HEK293 (cell line): Measurements from ENCODE around the gene NOB1.
A peak's percentile ranks its signal among the peaks of the same experiment; 100 is the strongest.

Experiments
- CTCF ChIA-PET: fragments of 350-600 bp; formaldehyde crosslinking; extraction: SDS; loops from one replicate; lab custom pipeline; 2021; ENCODE audit warnings: antibody characterized with exemption; lab: Yijun Ruan, JAX
- POLR2A ChIA-PET: fragments of 300-600 bp; formaldehyde crosslinking; extraction: SDS; loops from one replicate; lab custom pipeline; 2020; ENCODE audit warnings: antibody characterized with exemption, inconsistent platforms; lab: Yijun Ruan, JAX
- H3K27ac ChIP-seq: fragments of 200-500 bp; sonication (Bioruptor generic); 2 replicates; pipeline ENCODE4 v1.5.1; 2014; ENCODE audit warnings: low read depth, low read length, control low read depth, inconsistent platforms; ENCODE audit errors: extremely low read depth
- H3K36me3 ChIP-seq, 2 experiments: fragments of 200-500 bp in 1 of 2; sonication (Bioruptor generic) in 1 of 2; 1 replicate in 1 of 2; 2 replicates in 1 of 2; pipeline ENCODE4 v1.5.1; 2014 to 2017; ENCODE audit warnings: inconsistent platforms in 2 of 2, low read length in 2 of 2; ENCODE audit not compliant: control insufficient read depth in 2 of 2, insufficient read depth in 1 of 2
- H3K4me1 ChIP-seq: fragments of 200-500 bp; sonication (Bioruptor generic); 2 replicates; pipeline ENCODE4 v1.5.1; 2014; ENCODE audit warnings: mild to moderate bottlenecking, low read length, inconsistent platforms; ENCODE audit not compliant: control insufficient read depth, insufficient read depth
- H3K4me3 ChIP-seq: 2 replicates; pipeline ENCODE4 v1.5.1; 2011; ENCODE audit warnings: low read depth, mild to moderate bottlenecking, control low read depth, low read length, moderate library complexity
- H3K9me3 ChIP-seq: fragments of 200-500 bp; sonication (Bioruptor generic); 2 replicates; pipeline ENCODE4 v1.5.1; 2014; ENCODE audit warnings: low read depth, low read length, inconsistent platforms; ENCODE audit not compliant: control insufficient read depth, insufficient read depth
- BCL11A ChIP-seq: fragments of 450-650 bp; formaldehyde crosslinking; IDR thresholded peaks from 2 replicates; pipeline ENCODE4 v1.5.1; 2016; ENCODE audit warnings: low read depth, missing biosample characterization, missing genetic modification characterization
- EGR2 ChIP-seq: fragments of 450-650 bp; formaldehyde crosslinking; IDR thresholded peaks from 2 replicates; pipeline ENCODE4 v1.5.1; 2016; ENCODE audit warnings: low read depth, missing biosample characterization, missing genetic modification characterization
- FEZF1 ChIP-seq: fragments of 450-650 bp; formaldehyde crosslinking; IDR thresholded peaks from 2 replicates; pipeline ENCODE4 v1.5.1; 2016; ENCODE audit warnings: missing biosample characterization, missing genetic modification characterization
- GLIS2 ChIP-seq: fragments of 450-650 bp; formaldehyde crosslinking; IDR thresholded peaks from 2 replicates; pipeline ENCODE4 v1.5.1; 2016; ENCODE audit warnings: missing biosample characterization, missing genetic modification characterization
- HOXA7 ChIP-seq: sonication (generic); formaldehyde crosslinking; IDR thresholded peaks from 2 replicates; pipeline ENCODE4 v1.8.1; 2022; ENCODE audit warnings: missing genetic modification reagents, borderline replicate concordance
- HOXC10 ChIP-seq: sonication (generic); formaldehyde crosslinking; IDR thresholded peaks from 2 replicates; pipeline ENCODE4 v1.8.1; 2023; ENCODE audit warnings: mild to moderate bottlenecking, missing genetic modification reagents
- HOXD13 ChIP-seq: sonication (generic); formaldehyde crosslinking; IDR thresholded peaks from 2 replicates; pipeline ENCODE4 v1.8.0; 2022; ENCODE audit warnings: missing genetic modification reagents, borderline replicate concordance
- KLF9 ChIP-seq: fragments of 450-650 bp; formaldehyde crosslinking; IDR thresholded peaks from 2 replicates; pipeline ENCODE4 v1.5.1; 2016; ENCODE audit warnings: missing biosample characterization, missing genetic modification characterization, low read depth
- MEIS1 ChIP-seq: sonication (generic); formaldehyde crosslinking; IDR thresholded peaks from 2 replicates; pipeline ENCODE4 v1.8.1; 2022; ENCODE audit warnings: missing genetic modification reagents, mild to moderate bottlenecking, borderline replicate concordance
- MYNN ChIP-seq: fragments of 450-650 bp; formaldehyde crosslinking; IDR thresholded peaks from 2 replicates; pipeline ENCODE4 v1.5.1; 2016; ENCODE audit warnings: missing biosample characterization, missing genetic modification characterization, borderline replicate concordance
- TRIM28 ChIP-seq: IDR thresholded peaks from 2 replicates; pipeline ENCODE4 v1.6.1; 2011; ENCODE audit warnings: low read length, control low read depth, borderline replicate concordance
- WT1 ChIP-seq: fragments of 450-650 bp; formaldehyde crosslinking; IDR thresholded peaks from 2 replicates; pipeline ENCODE4 v1.5.1; 2016; ENCODE audit warnings: missing biosample characterization, missing genetic modification characterization
- ZBTB21 ChIP-seq: fragments of 450-650 bp; formaldehyde crosslinking; IDR thresholded peaks from 2 replicates; pipeline ENCODE4 v1.5.1; 2017; ENCODE audit warnings: missing biosample characterization, missing genetic modification characterization
- ZBTB7A ChIP-seq: fragments of 450-650 bp; formaldehyde crosslinking; IDR thresholded peaks from 2 replicates; pipeline ENCODE4 v1.5.1; 2016; ENCODE audit warnings: low read depth, missing biosample characterization, missing genetic modification characterization
- ZEB2 ChIP-seq: fragments of 450-650 bp; formaldehyde crosslinking; IDR thresholded peaks from 2 replicates; pipeline ENCODE4 v1.5.1; 2016; ENCODE audit warnings: missing biosample characterization, missing genetic modification characterization
- ZNF148 ChIP-seq: fragments of 450-650 bp; formaldehyde crosslinking; IDR thresholded peaks from 2 replicates; pipeline ENCODE4 v1.5.0; 2017; ENCODE audit warnings: missing biosample characterization, missing genetic modification characterization, borderline replicate concordance
- ZNF155 ChIP-seq: fragments of 450-650 bp; formaldehyde crosslinking; IDR thresholded peaks from 2 replicates; pipeline ENCODE4 v1.5.1; 2016; ENCODE audit warnings: missing biosample characterization, missing genetic modification characterization
- ZNF239 ChIP-seq: fragments of 450-650 bp; formaldehyde crosslinking; IDR thresholded peaks from 2 replicates; pipeline ENCODE4 v1.5.1; 2016; ENCODE audit warnings: missing biosample characterization, missing genetic modification characterization
- ZNF26 ChIP-seq: fragments of 450-650 bp; formaldehyde crosslinking; IDR thresholded peaks from 2 replicates; pipeline ENCODE4 v1.5.1; 2016; ENCODE audit warnings: missing biosample characterization, missing genetic modification characterization
- ZNF335 ChIP-seq: fragments of 450-650 bp; formaldehyde crosslinking; conservative IDR thresholded peaks from 2 replicates; pipeline ENCODE4 v1.5.1; 2016; ENCODE audit warnings: missing biosample characterization, missing genetic modification characterization
- ZNF350 ChIP-seq: fragments of 450-650 bp; formaldehyde crosslinking; IDR thresholded peaks from 2 replicates; pipeline ENCODE4 v1.5.0; 2017; ENCODE audit warnings: missing biosample characterization, mild to moderate bottlenecking, missing genetic modification characterization
- ZNF37A ChIP-seq: fragments of 450-650 bp; IDR thresholded peaks from 2 replicates; pipeline ENCODE4 v1.5.1; 2018; ENCODE audit warnings: missing biosample characterization, missing genetic modification characterization
- ZNF426 ChIP-seq: fragments of 450-650 bp; formaldehyde crosslinking; IDR thresholded peaks from 2 replicates; pipeline ENCODE4 v1.5.1; 2017; ENCODE audit warnings: missing biosample characterization, missing genetic modification characterization, mild to moderate bottlenecking, inconsistent platforms, moderate library complexity
- ZNF433 ChIP-seq: fragments of 450-650 bp; formaldehyde crosslinking; IDR thresholded peaks from 2 replicates; pipeline ENCODE4 v1.5.1; 2016; ENCODE audit warnings: missing biosample characterization, missing genetic modification characterization, low read depth
- ZNF510 ChIP-seq: fragments of 450-650 bp; formaldehyde crosslinking; IDR thresholded peaks from 2 replicates; pipeline ENCODE4 v1.5.1; 2018; ENCODE audit warnings: mild to moderate bottlenecking, missing genetic modification characterization, missing biosample characterization; ENCODE audit not compliant: insufficient replicate concordance
- ZNF560 ChIP-seq: fragments of 450-650 bp; formaldehyde crosslinking; IDR thresholded peaks from 2 replicates; pipeline ENCODE4 v1.5.1; 2017; ENCODE audit warnings: missing biosample characterization, missing genetic modification characterization, borderline replicate concordance
- ZNF585B ChIP-seq: fragments of 450-650 bp; formaldehyde crosslinking; IDR thresholded peaks from 2 replicates; pipeline ENCODE4 v1.5.1; 2016; ENCODE audit warnings: missing biosample characterization, missing genetic modification characterization
- ZNF623 ChIP-seq: fragments of 450-650 bp; formaldehyde crosslinking; IDR thresholded peaks from 2 replicates; pipeline ENCODE4 v1.5.1; 2016; ENCODE audit warnings: missing biosample characterization, missing genetic modification characterization
- ZNF624 ChIP-seq: fragments of 450-650 bp; formaldehyde crosslinking; IDR thresholded peaks from 2 replicates; pipeline ENCODE4 v1.5.1; 2017; ENCODE audit warnings: missing biosample characterization, missing genetic modification characterization
- ZNF629 ChIP-seq: fragments of 450-650 bp; formaldehyde crosslinking; IDR thresholded peaks from 2 replicates; pipeline ENCODE4 v1.5.1; 2017; ENCODE audit warnings: missing biosample characterization, missing genetic modification characterization
- ZNF654 ChIP-seq: fragments of 450-650 bp; formaldehyde crosslinking; IDR thresholded peaks from 2 replicates; pipeline ENCODE4 v1.5.1; 2016; ENCODE audit warnings: low read depth, missing biosample characterization, missing genetic modification characterization
- ZNF747 ChIP-seq: fragments of 450-650 bp; formaldehyde crosslinking; IDR thresholded peaks from 2 replicates; pipeline ENCODE4 v1.5.1; 2016; ENCODE audit warnings: missing biosample characterization, missing genetic modification characterization
- ZNF843 ChIP-seq: fragments of 450-650 bp; formaldehyde crosslinking; IDR thresholded peaks from 2 replicates; pipeline ENCODE4 v1.5.1; 2016; ENCODE audit warnings: missing biosample characterization, missing genetic modification characterization
- ZSCAN16 ChIP-seq: fragments of 450-650 bp; formaldehyde crosslinking; IDR thresholded peaks from 2 replicates; pipeline ENCODE4 v1.5.1; 2016; ENCODE audit warnings: missing biosample characterization, missing genetic modification characterization

The NOB1 gene

GRCh38 chr16:69763599-69763942, 8.8 kb upstream of the NOB1 start:
- CTCF ChIA-PET, result interaction anchor here (1.0 to 1.4 kb wide), 3 partner anchors 9 to 95 kb away, joined by 3 to 11 read pairs (median 4); partner anchors contain the start of gene NOB1
- H3K27ac ChIP-seq, result no peak overlapping the region

GRCh38 chr16:69762814-69763598, 8.3 kb upstream of the NOB1 start:
- Histone ChIP-seq H3K4me1 (peaks cover 3% of the 10 kb centered on the region; the same call in 1 of the 2 replicates), H3K36me3 (no peaks in the 10 kb centered on the region), H3K4me3 (peak overlapping the region; percentile 80), H3K9me3 (no peaks in the 10 kb centered on the region), H3K27ac (peak overlapping the region; percentile 69)
- ChIA-PET CTCF (interaction anchor here (1.0 to 1.4 kb wide), 3 partner anchors 8 to 96 kb away, joined by 3 to 11 read pairs (median 4); partner anchors contain the start of gene NOB1), POLR2A (interaction anchor here (0.6 to 2.1 kb wide), 4 partner anchors 8 to 244 kb away, joined by 3 to 15 read pairs (median 4); partner anchors contain the start of genes NFAT5 and NOB1)
- TF ChIP-seq HOXA7 (CRISPR knock-in tag) (no peak), ZNF155 (tag by site-specific recombination) (no peak), ZNF629 (tag by site-specific recombination) (no peak), ZNF747 (no peak), ZNF510 (tag by site-specific recombination) (no peak), KLF9 (tag by site-specific recombination) (no peak), MEIS1 (CRISPR knock-in tag) (no peak), ZNF585B (tag by site-specific recombination) (no peak), MYNN (no peak), ZNF560 (no peak), WT1 (no peak), ZNF623 (no peak; the same call in 1 of the 2 replicates), ZNF335 (tag by site-specific recombination) (peak; percentile 57), BCL11A (tag by site-specific recombination) (no peak), ZSCAN16 (tag by site-specific recombination) (no peak), ZNF26 (tag by site-specific recombination) (no peak), EGR2 (tag by site-specific recombination) (peak; percentile 61; the same call in 1 of the 2 replicates), ZNF843 (tag by site-specific recombination) (no peak), ZNF148 (no peak), ZNF654 (tag by site-specific recombination) (no peak), ZNF37A (tag by site-specific recombination) (no peak), ZBTB21 (tag by site-specific recombination) (0 out of 2 replicates have a peak, but pooled peaks have one; percentile 20), HOXD13 (CRISPR knock-in tag) (no peak), ZNF426 (tag by site-specific recombination) (no peak), ZNF624 (no peak), ZNF239 (tag by site-specific recombination) (no peak), GLIS2 (no peak), ZBTB7A (tag by site-specific recombination) (no peak), ZNF433 (tag by site-specific recombination) (no peak), ZEB2 (tag by site-specific recombination) (0 out of 2 replicates have a peak, but pooled peaks have one; percentile 7), HOXC10 (CRISPR knock-in tag) (no peak), ZNF350 (no peak)

More at GRCh38 chr16:69763599-69763942, 8.8 kb upstream of the NOB1 start:
- peaks cover 3% of the 10 kb centered on the region; the same call in 1 of the 2 replicates for H3K4me1 ChIP-seq
- POLR2A ChIA-PET, result interaction anchor here (2.1 kb wide), 1 partner anchor 9 kb away, joined by 15 read pairs; the partner anchor contains the start of gene NOB1
- H3K36me3 ChIP-seq, result no peaks in the 10 kb centered on the region
- no peak overlapping the region for H3K4me3 ChIP-seq
- TF ChIP-seq FEZF1 (tag by site-specific recombination), result peak; percentile 51; the same call in 1 of the 2 replicates
- TF ChIP-seq TRIM28, result no peak
- H3K9me3 ChIP-seq, result no peaks in the 10 kb centered on the region
